GM21619 (cell line): ENCODE data around the gene SLC29A1.

ENCODE experiments used
- ATAC-seq: cut with Tn5 transposase; IDR thresholded peaks from one replicate; pipeline ENCODE4 v1.9.1; 2021; ENCODE audit not compliant: unreplicated experiment

The SLC29A1 gene

GRCh38 chr6:44277763-44278162 is 54.4 kb downstream of the SLC29A1 start:
- ATAC-seq = no peak

GRCh38 chr6:44278315-44278714 is 54.9 kb downstream of the SLC29A1 start:
- no peak for ATAC-seq

DNA sequence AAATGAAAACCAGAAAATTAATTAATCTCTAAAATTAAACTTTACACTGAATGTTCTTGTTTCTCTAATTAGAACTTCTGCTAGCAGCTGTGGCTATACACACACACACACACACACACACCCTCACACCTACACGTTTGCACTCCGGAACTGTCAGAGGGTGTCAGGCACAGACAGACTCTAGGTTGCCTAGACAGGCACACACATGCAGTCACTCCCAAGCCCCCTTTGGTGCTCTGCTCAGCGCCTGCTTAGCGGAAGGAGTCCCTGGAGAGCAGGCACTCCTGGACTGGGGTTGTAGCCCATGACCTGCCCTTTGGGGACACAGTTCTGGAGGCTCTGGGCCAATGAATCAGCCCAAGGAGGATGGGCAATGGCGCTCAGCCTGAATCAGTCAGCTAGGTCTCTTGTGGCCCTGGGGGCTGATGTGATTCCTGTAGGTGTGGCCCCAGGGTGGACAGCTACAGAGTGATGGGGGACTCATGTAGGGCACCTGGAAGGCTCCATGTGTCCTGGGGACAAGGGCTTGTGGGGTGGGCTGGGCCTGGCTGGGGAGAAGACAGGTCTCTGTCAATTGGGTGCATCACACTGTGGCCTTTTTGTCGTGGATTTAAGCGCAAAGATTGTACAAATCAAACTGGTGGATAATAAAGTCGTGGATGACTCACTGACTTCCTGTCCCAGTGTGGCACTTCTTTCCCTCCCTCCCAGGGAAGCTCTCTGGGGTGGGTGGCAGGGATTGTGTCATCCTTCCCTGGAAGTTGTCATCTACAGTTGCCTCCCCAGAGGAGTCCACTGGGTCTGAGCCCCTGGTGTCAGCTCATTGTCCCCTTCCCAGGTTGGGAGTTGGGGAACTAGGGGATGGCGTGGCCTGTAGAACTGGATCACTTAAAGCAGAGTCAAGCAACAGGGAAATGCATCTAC is 55.6 kb downstream of the SLC29A1 start:
- no peak for ATAC-seq
